ENCODE results near the gene MICAL2.

- no peak for TF ChIP-seq POLR2AphosphoS5 (IDR thresholded peaks at IDR 0.05; ENCODE audit: low read depth, low read length)
- TF ChIP-seq POLR2A (IDR thresholded peaks at IDR 0.05; ENCODE audit: low read depth, low read length) = no peak
- no peak for TF ChIP-seq POU2F2 (IDR thresholded peaks at IDR 0.05; ENCODE audit: low read depth, low read length)
- no peak for TF ChIP-seq SPI1 (IDR thresholded peaks at IDR 0.05; ENCODE audit: low read depth, low read length)
Measured at GRCh38 chr11:12281571-12282478, 171.4 kb downstream of the MICAL2 start.
